RWPE2 (cell line): ENCODE data around the gene RCOR3.

ENCODE experiments used
- ATAC-seq: fragments of 200-7000 bp; cut with Tn5 transposase; 3 replicates; pipeline ENCODE4 v1.9.1; 2021; ENCODE audit warnings: low read depth
- DNase-seq: peaks from one replicate; pipeline ENCODE4 v3.0.0-alpha.2; 2020; ENCODE audit warnings: low spot score
- H3K27ac ChIP-seq: fragments of 450-650 bp; 2 replicates; pipeline ENCODE4 v1.5.1; 2017; ENCODE audit warnings: mild to moderate bottlenecking; ENCODE audit not compliant: poor library complexity, severe bottlenecking
- H3K27me3 ChIP-seq: fragments of 250-450 bp; sonication (Bioruptor Pico); 2 replicates; pipeline ENCODE4 v1.5.1; 2021; ENCODE audit warnings: mild to moderate bottlenecking, moderate library complexity; ENCODE audit not compliant: insufficient read depth, poor library complexity, severe bottlenecking
- H3K36me3 ChIP-seq: fragments of 250-450 bp; sonication (Bioruptor Pico); 2 replicates; pipeline ENCODE4 v1.5.1; 2020; ENCODE audit warnings: low read depth, mild to moderate bottlenecking, moderate library complexity
- H3K4me1 ChIP-seq: fragments of 250-450 bp; sonication (Bioruptor Pico); 2 replicates; pipeline ENCODE4 v1.5.1; 2021; ENCODE audit warnings: mild to moderate bottlenecking, moderate library complexity; ENCODE audit not compliant: insufficient read depth, poor library complexity, severe bottlenecking
- H3K4me3 ChIP-seq: fragments of 250-450 bp; sonication (Bioruptor Pico); 2 replicates; pipeline ENCODE4 v1.5.1; 2021; ENCODE audit warnings: mild to moderate bottlenecking, moderate library complexity; ENCODE audit not compliant: severe bottlenecking
- H3K9me3 ChIP-seq: fragments of 250-450 bp; sonication (Bioruptor Pico); 2 replicates; pipeline ENCODE4 v1.5.1; 2021; ENCODE audit warnings: mild to moderate bottlenecking, moderate library complexity; ENCODE audit not compliant: severe bottlenecking
- CTCF ChIP-seq: fragments of 450-650 bp; IDR thresholded peaks from one replicate; pipeline ENCODE4 v1.5.1; 2017; ENCODE audit warnings: mild to moderate bottlenecking, moderate library complexity; ENCODE audit not compliant: poor library complexity, severe bottlenecking

RCOR3 gene

DNA sequence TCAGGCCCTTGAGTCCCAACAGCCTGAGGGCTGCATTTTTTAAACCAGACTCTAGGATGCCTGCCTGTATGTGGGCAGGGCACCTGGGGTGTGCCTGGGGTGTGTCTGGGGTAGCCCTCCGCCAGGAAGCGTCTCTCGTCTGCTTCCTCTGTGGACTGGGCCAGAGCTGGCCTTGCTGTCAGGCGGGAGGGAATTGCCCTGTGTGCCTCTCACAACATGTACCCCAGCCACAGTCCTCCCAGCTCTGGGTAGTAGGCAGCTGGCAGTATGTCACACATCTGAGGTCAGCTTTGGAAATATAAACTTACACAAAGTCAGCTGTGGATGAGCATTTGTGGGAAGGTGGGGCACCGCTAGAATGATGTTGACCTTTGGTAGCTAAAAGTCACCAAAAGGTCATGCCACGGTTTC, 80.5 kb downstream of the RCOR3 start:
- no peak for TF ChIP-seq CTCF
- H3K36me3 ChIP-seq = no peaks in the 10 kb centered on the region
- no peak for ATAC-seq
- no peak for DNase-seq
- H3K27me3 ChIP-seq = no peaks in the 10 kb centered on the region
- no peak overlapping the region for H3K27ac ChIP-seq
- H3K4me1 ChIP-seq = no peaks in the 10 kb centered on the region
- no peak overlapping the region for H3K4me3 ChIP-seq
- no peaks in the 10 kb centered on the region for H3K9me3 ChIP-seq

DNA sequence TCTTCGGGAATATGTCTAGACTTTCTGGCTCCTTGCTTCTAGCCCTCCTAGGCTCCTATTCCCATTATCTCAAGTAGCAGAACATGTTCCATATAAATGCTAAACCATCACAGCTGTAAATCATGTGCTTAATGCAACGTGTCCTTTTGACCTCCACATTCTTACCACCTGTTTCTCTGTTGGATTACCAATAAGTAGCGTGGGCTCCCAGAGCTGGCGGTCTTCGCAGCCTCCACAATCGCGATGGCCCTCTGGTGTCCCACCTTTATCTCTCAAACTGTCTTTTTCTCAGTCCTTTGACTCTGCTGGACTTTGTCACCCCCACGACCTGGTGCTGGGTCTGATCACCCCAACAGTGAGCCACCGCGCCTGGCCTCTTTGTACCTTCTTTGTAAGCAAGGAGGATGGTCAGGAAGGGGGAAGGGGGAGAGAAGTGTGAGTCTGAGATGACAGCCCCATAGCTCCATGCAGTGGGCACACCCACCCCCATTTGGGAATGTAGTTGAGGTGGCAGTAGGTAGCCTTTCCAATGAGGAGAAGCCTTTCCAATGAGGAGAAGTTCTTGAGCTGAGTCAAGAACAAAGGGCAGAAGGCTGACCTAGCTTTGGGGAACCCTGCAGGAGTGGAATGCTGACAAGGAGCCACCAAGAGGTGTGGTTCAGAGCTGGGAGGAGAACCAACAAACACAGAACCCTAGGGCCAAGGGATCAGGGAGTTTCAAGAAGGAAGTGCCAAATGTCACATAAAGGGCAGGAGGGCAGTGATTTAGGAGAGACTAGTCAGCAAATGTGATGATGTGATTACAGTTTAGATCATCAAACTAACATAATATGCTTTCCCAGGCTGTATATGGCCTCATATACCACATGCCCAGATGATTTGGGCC, 81.7 kb downstream of the RCOR3 start:
- no peak overlapping the region for H3K27ac ChIP-seq
- H3K27me3 ChIP-seq = no peaks in the 10 kb centered on the region
- ATAC-seq (no peak), DNase-seq (no peak)
- H3K36me3 ChIP-seq = no peaks in the 10 kb centered on the region
- no peaks in the 10 kb centered on the region for H3K4me1 ChIP-seq
- H3K9me3 ChIP-seq = no peaks in the 10 kb centered on the region
- TF ChIP-seq CTCF = no peak
- H3K4me3 ChIP-seq = no peak overlapping the region

DNA sequence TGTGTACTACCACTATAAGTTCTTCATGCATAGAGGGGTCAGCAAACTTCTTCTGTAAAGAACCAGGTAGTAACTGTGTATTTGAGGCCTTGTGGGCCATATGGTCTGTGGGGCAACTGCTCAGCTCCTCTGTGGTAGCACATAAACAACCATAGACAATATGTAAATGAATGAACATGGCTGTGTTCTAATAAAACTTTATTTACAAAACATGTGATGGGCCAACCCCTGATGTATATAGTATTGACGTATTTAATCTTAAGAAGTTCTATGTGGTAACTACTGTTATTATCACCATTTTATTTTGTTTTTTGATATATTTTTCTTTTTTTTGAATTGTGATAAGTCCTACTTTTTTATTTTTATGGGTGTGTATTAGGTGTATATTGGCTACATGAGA, 82.8 kb downstream of the RCOR3 start:
- ATAC-seq (no peak), DNase-seq (no peak)
- H3K27me3 ChIP-seq = no peaks in the 10 kb centered on the region
- H3K9me3 ChIP-seq = no peaks in the 10 kb centered on the region
- no peak overlapping the region for H3K4me3 ChIP-seq
- no peak overlapping the region for H3K27ac ChIP-seq
- H3K36me3 ChIP-seq = no peaks in the 10 kb centered on the region
- TF ChIP-seq CTCF = no peak
- no peaks in the 10 kb centered on the region for H3K4me1 ChIP-seq

DNA sequence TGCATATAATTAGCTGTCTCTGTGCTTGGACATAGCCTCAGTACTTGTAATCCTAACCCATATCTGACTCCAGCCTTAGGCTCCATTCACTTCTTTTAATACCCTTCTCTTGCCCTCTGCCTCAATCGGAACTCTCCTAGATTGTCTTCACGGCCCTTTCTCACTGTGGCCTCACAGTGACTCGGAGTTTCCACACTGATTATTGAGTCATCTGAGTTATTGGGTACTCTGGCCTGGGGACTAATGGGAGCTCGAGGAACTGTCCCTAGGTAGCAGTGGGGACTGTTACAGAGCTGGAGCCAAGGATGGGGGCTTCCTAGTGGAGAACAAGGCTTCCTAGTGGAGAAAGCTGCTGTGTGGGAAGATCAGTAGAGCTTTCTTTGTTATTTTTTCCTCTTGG, 84.4 kb downstream of the RCOR3 start:
- no peak for TF ChIP-seq CTCF
- ATAC-seq = no peak
- Histone ChIP-seq H3K27ac (no peak overlapping the region), H3K4me1 (no peaks in the 10 kb centered on the region), H3K4me3 (no peak overlapping the region), H3K27me3 (no peaks in the 10 kb centered on the region), H3K36me3 (no peaks in the 10 kb centered on the region), H3K9me3 (no peaks in the 10 kb centered on the region)
- DNase-seq = no peak

- Histone ChIP-seq H3K36me3 (no peaks in the 10 kb centered on the region), H3K4me1 (no peaks in the 10 kb centered on the region), H3K27me3 (no peaks in the 10 kb centered on the region), H3K27ac (no peak overlapping the region), H3K4me3 (no peak overlapping the region), H3K9me3 (no peaks in the 10 kb centered on the region)
- no peak for DNase-seq
- ATAC-seq = no peak
- no peak for TF ChIP-seq CTCF
Measured at GRCh38 chr1:211344152-211344618, 85.0 kb downstream of the RCOR3 start.
